HEK293 (cell line): Measurements from ENCODE around the gene TRAPPC12.

ENCODE experiments used
- EGR2 ChIP-seq: fragments of 450-650 bp; formaldehyde crosslinking; IDR thresholded peaks from 2 replicates; pipeline ENCODE4 v1.5.1; 2016; ENCODE audit warnings: low read depth, missing biosample characterization, missing genetic modification characterization
- KLF16 ChIP-seq: fragments of 450-650 bp; formaldehyde crosslinking; IDR thresholded peaks from 2 replicates; pipeline ENCODE4 v1.5.1; 2017; ENCODE audit warnings: missing biosample characterization, missing genetic modification characterization
- PBX3 ChIP-seq: sonication (generic); formaldehyde crosslinking; IDR thresholded peaks from 2 replicates; pipeline ENCODE4 v1.8.1; 2022; ENCODE audit warnings: mild to moderate bottlenecking, moderate library complexity, missing genetic modification reagents
- YY1 ChIP-seq: fragments of 450-650 bp; formaldehyde crosslinking; IDR thresholded peaks from 2 replicates; pipeline ENCODE4 v1.5.1; 2018; ENCODE audit warnings: missing biosample characterization, missing genetic modification characterization
- ZBTB1 ChIP-seq: fragments of 450-650 bp; formaldehyde crosslinking; IDR thresholded peaks from 2 replicates; pipeline ENCODE4 v1.5.1; 2016; ENCODE audit warnings: missing biosample characterization, missing genetic modification characterization
- ZBTB10 ChIP-seq: fragments of 450-650 bp; formaldehyde crosslinking; IDR thresholded peaks from 2 replicates; pipeline ENCODE4 v1.5.1; 2016; ENCODE audit warnings: missing biosample characterization, missing genetic modification characterization
- ZFP3 ChIP-seq: fragments of 450-650 bp; formaldehyde crosslinking; IDR thresholded peaks from 2 replicates; pipeline ENCODE4 v1.5.1; 2016; ENCODE audit warnings: low read depth, missing biosample characterization, missing genetic modification characterization
- ZNF24 ChIP-seq: fragments of 450-650 bp; formaldehyde crosslinking; IDR thresholded peaks from 2 replicates; pipeline ENCODE4 v1.5.1; 2016; ENCODE audit warnings: missing biosample characterization, missing genetic modification characterization
- ZSCAN30 ChIP-seq: fragments of 450-650 bp; IDR thresholded peaks from 2 replicates; pipeline ENCODE4 v1.5.1; 2018; ENCODE audit warnings: missing biosample characterization, mild to moderate bottlenecking, missing genetic modification characterization, moderate library complexity
- TF ChIP-seq, protein P1 (sequence below): fragments of 450-650 bp; formaldehyde crosslinking; IDR thresholded peaks from 2 replicates; pipeline ENCODE4 v1.5.1; 2016; ENCODE audit warnings: missing biosample characterization, missing genetic modification characterization
- TF ChIP-seq, protein P2 (sequence below): fragments of 450-650 bp; formaldehyde crosslinking; IDR thresholded peaks from 2 replicates; pipeline ENCODE4 v1.5.1; 2016; ENCODE audit warnings: missing biosample characterization, missing genetic modification characterization
- TF ChIP-seq, protein P3 (sequence below): fragments of 450-650 bp; formaldehyde crosslinking; IDR thresholded peaks from 2 replicates; pipeline ENCODE4 v1.5.1; 2017; ENCODE audit warnings: missing biosample characterization, missing genetic modification characterization

GRCh38 chr2:3466966-3467365 is 87.5 kb downstream of the TRAPPC12 start:
- TF ChIP-seq, protein P1, sequence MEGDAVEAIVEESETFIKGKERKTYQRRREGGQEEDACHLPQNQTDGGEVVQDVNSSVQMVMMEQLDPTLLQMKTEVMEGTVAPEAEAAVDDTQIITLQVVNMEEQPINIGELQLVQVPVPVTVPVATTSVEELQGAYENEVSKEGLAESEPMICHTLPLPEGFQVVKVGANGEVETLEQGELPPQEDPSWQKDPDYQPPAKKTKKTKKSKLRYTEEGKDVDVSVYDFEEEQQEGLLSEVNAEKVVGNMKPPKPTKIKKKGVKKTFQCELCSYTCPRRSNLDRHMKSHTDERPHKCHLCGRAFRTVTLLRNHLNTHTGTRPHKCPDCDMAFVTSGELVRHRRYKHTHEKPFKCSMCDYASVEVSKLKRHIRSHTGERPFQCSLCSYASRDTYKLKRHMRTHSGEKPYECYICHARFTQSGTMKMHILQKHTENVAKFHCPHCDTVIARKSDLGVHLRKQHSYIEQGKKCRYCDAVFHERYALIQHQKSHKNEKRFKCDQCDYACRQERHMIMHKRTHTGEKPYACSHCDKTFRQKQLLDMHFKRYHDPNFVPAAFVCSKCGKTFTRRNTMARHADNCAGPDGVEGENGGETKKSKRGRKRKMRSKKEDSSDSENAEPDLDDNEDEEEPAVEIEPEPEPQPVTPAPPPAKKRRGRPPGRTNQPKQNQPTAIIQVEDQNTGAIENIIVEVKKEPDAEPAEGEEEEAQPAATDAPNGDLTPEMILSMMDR, result no peak
- TF ChIP-seq ZBTB1 (tag by site-specific recombination), result no peak
- no peak for TF ChIP-seq EGR2
- no peak for TF ChIP-seq ZSCAN30 (tag by site-specific recombination)
- no peak for TF ChIP-seq ZFP3 (tag by site-specific recombination)
- TF ChIP-seq, protein P2, sequence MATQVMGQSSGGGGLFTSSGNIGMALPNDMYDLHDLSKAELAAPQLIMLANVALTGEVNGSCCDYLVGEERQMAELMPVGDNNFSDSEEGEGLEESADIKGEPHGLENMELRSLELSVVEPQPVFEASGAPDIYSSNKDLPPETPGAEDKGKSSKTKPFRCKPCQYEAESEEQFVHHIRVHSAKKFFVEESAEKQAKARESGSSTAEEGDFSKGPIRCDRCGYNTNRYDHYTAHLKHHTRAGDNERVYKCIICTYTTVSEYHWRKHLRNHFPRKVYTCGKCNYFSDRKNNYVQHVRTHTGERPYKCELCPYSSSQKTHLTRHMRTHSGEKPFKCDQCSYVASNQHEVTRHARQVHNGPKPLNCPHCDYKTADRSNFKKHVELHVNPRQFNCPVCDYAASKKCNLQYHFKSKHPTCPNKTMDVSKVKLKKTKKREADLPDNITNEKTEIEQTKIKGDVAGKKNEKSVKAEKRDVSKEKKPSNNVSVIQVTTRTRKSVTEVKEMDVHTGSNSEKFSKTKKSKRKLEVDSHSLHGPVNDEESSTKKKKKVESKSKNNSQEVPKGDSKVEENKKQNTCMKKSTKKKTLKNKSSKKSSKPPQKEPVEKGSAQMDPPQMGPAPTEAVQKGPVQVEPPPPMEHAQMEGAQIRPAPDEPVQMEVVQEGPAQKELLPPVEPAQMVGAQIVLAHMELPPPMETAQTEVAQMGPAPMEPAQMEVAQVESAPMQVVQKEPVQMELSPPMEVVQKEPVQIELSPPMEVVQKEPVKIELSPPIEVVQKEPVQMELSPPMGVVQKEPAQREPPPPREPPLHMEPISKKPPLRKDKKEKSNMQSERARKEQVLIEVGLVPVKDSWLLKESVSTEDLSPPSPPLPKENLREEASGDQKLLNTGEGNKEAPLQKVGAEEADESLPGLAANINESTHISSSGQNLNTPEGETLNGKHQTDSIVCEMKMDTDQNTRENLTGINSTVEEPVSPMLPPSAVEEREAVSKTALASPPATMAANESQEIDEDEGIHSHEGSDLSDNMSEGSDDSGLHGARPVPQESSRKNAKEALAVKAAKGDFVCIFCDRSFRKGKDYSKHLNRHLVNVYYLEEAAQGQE (tag by site-specific recombination), result no peak
- no peak for TF ChIP-seq YY1 (tag by site-specific recombination)
- TF ChIP-seq KLF16 (tag by site-specific recombination), result no peak
- no peak for TF ChIP-seq ZNF24
- no peak for TF ChIP-seq PBX3 (CRISPR knock-in tag)
- TF ChIP-seq, protein P3, sequence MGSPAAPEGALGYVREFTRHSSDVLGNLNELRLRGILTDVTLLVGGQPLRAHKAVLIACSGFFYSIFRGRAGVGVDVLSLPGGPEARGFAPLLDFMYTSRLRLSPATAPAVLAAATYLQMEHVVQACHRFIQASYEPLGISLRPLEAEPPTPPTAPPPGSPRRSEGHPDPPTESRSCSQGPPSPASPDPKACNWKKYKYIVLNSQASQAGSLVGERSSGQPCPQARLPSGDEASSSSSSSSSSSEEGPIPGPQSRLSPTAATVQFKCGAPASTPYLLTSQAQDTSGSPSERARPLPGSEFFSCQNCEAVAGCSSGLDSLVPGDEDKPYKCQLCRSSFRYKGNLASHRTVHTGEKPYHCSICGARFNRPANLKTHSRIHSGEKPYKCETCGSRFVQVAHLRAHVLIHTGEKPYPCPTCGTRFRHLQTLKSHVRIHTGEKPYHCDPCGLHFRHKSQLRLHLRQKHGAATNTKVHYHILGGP (tag by site-specific recombination), result no peak
- TF ChIP-seq ZBTB10 (tag by site-specific recombination), result no peak
